Activated naive CD4-positive, alpha-beta T cell treated with anti-CD3 and anti-CD28 coated beads, Interleukin-2, amount 50 U/mL, for 16 hours (primary cell): ENCODE data around the gene ARID3A.

ENCODE experiments used
- DNase-seq: peaks from one replicate; pipeline ENCODE4 v3.0.0-alpha.2; 2020

The ARID3A gene

DNA sequence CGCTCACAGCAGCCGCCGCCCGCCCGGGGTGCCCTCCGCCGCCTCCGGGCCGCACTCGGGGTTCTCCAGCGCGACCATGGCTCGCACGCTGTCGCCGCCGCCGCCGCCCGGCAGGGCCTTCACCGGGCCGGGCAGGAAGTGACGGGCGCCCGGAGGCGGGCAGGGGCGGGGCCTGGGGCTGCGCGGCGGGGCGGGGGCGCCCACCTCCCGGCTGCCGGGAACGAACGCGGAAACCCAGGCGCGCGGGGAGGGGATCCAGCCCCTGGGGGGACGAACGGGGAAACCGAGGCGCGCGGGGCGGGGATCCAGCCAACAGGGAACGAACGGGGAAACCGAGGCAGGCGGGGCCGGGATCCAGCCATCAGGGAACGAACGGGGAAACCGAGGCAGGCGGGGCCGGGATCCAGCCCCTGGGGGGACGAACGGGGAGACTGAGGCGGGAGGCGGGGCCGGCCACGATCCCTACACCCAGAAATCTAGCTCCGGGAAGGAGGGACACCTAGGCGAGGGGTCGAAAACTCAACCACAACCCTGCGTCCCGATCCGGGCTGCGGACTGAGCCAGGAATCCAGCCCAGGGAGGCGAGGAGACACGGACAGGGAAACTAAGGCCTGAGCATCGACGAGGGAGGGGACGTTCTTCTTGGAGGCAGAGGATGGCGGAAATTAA, 12.6 kb upstream of the ARID3A start, which contains the start of gene R3HDM4:
Gene R3HDM4 (minus strand): TSS at position 140 of the 669 bp plus-strand sequence. CDS start 62 bp downstream, at position 78.
- peak; percentile 88 for DNase-seq

DNA sequence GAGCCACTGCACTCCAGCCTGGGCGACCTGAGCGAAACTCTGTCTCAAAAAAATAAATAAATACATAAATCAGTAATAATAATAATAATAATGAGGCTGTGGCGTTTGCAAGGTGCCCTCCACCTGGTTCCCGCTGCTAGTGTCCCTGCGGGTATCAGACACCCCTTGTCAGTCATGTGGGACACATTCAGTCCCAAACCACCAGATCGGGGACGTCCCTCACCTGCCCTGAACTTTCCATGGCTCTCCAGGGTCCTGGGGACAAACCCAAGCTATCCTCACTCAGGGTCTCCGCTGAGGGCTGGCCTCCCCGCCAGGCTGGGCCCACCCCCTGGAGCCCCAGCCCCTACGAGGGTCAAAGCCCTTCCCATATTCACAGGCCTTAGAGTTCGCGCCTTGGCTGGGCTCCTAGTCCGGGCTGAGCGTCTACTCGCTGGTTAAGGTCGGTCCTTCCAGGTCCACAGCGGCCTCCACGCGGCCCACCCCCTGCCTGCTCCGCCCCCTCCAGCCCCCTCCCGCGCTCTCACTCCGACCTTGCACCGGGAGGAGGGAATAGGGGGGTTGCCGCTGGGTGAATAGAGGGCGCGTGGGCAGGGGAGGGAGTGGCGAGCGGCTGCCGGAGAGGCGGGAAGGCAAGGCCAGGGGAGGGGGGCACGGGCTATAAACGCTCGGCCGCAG, 9.1 kb upstream of the ARID3A start:
- DNase-seq: peak; percentile 52

DNA sequence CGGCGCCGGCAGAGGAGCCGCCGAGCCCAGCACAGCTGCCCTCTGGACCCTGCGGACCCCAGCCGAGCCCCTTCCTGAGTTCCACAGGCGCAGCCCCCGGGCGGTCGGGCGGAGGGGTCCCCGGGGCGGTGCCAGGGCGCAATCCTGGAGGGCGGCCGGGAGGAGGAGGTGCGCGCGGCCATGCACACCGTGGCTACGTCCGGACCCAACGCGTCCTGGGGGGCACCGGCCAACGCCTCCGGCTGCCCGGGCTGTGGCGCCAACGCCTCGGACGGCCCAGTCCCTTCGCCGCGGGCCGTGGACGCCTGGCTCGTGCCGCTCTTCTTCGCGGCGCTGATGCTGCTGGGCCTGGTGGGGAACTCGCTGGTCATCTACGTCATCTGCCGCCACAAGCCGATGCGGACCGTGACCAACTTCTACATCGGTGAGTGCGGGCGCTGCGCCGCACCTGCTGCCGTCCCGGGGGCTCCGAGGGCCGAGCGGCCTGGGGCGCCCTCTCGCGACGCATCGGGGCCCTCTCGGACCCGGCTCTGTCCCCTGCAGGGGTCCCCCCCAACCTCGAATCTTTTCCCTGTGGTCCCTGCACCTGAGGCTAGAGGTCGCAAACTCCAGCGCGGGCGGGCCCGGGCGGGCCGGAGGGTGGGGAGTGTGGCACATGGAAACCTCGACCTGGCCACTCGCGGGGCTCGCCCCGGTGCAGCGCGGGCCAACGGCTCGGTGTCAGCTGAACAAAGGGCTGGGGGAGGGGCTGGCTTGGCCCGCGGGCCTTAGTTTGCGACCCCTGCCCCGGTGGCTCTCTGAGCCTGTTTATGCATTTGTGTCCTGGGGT, 8.3 kb upstream of the ARID3A start, which contains the start of gene KISS1R:
Gene KISS1R (plus strand): TSS at position 11 of the 829 bp plus-strand sequence. CDS start 170 bp downstream, at position 181.
- DNase-seq: peak; percentile 45

DNA sequence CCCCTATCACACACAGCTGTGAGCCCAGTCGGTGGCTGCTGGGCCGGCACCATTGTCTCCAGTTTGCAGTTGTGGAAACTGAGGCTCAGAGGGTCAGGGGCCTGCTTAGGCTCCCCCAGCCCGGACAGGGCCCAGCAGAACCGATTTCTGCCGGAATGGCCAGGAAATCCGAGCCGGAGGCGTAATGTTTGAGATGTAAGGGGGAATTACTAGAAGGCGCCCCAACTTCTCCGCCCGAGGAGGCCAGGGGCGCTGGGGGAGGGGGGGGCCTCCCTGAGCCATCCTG, 7.7 kb upstream of the ARID3A start:
- no peak for DNase-seq

DNA sequence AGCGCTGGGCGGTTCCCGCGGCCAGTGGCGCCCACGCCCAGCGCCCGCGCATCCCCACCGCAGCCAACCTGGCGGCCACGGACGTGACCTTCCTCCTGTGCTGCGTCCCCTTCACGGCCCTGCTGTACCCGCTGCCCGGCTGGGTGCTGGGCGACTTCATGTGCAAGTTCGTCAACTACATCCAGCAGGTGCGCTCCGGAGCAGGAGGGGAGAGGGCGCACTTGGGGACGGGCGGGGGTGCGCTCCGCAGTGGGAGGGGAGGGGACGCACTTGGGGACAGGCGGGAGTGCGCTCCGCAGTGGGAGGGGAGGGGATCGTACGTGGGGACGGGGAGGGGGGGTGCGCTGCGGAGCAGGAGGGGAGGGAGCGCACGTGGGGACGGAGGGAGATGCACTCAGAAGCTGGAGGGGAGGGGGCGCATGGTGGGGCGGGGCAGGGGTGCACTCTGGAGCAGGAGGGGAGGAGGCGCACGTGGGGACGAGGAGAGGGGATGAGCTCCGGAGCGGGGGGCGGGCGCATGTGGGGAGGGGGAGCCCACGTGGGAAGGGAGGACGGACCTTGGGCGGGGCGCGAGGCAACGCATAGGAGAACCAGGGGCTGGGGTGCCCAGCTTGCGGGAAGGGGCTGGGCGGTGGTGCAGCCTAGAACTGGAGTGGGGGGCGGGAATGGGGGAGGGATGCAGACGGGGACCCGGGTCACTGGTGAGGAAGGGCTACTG, 7.2 kb upstream of the ARID3A start:
- peak; percentile 48 for DNase-seq

DNA sequence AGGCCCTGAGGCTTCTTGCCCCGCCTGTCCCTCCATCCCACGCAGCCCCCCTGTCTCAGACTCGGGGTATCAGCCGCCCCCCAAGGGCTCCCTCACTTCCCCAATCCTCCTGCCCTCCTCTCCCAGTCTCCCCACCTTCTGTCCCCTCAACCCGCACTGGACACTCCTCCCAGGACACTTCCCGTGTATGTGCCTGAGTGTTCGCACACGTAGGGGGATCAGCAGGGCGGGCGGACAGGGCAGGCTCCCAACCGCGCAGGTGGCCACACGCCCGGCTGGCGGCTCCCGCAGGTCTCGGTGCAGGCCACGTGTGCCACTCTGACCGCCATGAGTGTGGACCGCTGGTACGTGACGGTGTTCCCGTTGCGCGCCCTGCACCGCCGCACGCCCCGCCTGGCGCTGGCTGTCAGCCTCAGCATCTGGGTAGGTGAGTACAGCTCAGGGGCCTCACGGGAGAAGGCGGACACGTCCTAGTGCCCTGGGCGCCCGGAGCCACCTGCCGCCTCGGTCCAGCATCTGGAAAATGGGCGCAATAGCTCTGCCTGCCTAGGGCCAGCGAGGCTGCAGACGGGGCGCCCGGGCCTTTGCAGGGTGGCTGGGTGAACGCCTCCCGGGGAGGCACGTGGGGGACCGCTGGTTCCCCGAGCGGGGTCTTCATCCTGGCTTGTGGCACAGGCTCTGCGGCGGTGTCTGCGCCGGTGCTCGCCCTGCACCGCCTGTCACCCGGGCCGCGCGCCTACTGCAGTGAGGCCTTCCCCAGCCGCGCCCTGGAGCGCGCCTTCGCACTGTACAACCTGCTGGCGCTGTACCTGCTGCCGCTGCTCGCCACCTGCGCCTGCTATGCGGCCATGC, 6.4 kb upstream of the ARID3A start:
- DNase-seq: peak; percentile 52

DNA sequence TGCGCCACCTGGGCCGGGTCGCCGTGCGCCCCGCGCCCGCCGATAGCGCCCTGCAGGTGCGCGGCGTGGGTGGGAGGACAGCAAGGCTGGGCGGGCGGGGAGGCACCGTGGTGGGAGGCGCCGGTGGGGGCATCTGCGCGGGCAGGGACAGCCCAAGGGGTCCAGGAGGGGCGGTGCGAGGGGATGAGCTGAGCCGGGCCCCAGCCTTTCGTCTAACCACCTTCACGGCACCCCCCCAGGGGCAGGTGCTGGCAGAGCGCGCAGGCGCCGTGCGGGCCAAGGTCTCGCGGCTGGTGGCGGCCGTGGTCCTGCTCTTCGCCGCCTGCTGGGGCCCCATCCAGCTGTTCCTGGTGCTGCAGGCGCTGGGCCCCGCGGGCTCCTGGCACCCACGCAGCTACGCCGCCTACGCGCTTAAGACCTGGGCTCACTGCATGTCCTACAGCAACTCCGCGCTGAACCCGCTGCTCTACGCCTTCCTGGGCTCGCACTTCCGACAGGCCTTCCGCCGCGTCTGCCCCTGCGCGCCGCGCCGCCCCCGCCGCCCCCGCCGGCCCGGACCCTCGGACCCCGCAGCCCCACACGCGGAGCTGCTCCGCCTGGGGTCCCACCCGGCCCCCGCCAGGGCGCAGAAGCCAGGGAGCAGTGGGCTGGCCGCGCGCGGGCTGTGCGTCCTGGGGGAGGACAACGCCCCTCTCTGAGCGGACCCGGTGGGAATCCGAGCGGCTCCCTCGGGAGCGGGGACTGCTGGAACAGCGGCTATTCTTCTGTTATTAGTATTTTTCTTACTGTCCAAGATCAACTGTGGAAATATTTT, 5.6 kb upstream of the ARID3A start:
- DNase-seq: peak; percentile 76

DNA sequence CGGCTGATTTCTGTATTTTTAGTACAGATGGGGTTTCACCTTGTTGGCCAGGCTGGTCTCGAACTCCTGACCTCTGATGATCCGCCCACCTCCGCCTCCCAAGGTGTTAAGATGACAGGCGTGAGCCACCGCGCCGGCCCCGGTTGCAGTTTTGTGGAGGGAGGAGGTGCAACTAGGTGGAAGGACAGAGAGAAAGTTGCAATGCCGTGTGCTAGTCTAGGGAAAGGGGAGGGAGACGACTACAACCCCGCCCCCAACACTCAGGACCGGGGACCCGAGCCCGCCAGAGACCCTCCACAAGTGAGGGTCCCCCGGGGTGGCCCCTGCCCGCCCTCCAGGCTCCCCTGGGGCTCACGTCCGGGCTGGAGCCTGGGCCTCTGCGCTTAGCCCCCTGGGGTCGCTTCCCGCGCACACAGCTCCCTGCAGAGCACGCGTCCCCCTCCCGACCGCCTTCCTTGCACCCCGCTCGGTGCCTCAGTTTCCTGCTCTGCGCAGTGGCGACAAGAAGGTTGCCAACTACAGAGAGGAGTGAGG, 1.2 kb upstream of the ARID3A start:
- peak; percentile 44 for DNase-seq

DNA sequence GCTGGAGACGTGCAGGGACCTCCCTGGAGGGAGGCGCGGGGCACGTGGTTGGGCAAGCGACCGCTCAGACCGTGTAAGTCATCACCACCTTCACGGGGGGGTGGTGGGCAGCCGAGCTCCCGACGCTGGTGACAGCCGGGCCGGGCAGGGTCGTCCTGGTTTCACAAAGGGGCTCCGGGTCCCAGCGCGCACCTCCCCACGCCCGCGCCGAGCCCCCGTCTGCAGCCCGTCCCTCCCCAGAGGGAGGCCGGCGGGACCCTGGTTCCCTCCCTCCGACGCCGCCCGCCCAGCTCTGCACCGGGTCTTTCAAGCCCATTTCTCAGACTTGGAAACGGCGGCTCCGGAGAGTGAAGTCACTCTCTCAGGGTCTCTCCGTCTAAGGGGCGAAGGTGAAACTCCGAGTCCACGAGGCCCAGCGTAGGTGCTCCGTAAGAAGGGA, 729 bp upstream of the ARID3A start:
- DNase-seq: no peak

DNA sequence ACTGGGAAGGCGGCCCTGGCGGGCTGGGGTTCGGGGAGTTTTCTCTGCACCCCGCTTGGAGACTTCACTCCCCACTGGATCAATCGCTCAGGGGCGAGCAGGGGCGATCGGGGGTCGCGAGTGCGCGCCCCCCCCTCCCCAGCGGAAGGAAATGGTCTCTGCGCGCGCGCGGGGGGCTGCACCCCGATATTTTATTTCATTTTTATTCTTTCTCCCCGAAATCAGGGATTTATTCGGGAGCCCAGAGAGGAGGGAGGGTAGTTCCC, 421 bp downstream of the ARID3A start:
- DNase-seq: no peak

DNA sequence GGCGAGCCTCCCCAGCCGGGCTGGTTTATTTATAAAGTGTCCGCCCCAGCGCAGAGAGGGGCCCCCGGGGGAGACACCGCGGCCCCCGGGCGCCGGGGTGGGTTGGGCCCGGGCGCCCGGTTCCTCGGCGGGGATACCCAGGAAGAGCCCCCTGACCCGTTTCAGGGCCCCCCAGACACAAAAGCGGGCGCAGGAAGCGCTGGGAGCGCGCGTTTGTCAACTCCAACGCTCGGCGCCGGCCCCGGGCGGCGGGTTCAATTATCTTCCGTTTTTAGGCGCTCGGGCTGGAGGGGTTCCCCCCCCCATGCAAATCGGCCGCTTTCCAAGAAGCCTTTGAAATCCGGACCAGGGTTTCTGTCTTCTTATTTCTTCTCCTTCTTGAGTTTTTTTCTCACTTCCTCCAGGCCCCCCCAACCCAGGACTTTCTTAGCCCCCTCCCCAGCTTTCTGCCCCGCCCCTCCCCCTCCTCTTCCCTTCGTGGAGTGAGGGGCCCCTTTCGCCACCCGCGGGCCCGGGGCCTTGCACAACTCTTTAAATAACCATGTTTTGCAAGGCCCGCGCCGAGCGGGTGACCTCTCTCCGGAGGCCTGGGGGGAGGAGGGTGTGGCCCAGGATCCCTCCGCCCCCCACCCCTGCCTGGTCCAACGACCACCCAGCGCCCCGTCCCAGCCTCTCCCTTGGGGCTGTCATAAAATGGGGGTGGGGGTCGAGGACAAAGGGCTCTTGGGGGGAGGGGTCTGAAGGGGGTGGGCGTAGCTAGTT, 935 bp downstream of the ARID3A start:
- DNase-seq: no peak

DNA sequence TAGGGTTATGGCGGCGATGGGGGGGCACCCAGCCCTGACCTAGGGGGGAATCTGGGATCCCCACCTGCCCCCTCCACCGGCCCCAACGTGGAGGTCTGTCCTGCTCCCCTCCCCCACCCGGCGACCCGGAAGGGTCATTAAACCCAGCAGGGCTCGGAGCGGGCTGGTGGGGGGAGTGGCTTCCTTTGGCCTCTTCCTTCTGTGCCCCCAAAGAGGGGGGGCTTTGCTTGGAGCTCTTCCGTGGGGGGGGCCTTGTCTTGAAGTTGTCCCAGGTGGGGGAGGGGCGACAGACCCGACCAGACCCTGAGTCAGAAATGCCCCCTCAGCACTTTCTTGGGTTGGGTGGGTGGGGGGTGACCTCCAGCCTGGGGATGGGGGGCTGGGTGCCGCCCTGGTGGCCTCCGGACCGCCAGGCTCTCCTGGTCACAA, 1.5 kb downstream of the ARID3A start:
- no peak for DNase-seq

DNA sequence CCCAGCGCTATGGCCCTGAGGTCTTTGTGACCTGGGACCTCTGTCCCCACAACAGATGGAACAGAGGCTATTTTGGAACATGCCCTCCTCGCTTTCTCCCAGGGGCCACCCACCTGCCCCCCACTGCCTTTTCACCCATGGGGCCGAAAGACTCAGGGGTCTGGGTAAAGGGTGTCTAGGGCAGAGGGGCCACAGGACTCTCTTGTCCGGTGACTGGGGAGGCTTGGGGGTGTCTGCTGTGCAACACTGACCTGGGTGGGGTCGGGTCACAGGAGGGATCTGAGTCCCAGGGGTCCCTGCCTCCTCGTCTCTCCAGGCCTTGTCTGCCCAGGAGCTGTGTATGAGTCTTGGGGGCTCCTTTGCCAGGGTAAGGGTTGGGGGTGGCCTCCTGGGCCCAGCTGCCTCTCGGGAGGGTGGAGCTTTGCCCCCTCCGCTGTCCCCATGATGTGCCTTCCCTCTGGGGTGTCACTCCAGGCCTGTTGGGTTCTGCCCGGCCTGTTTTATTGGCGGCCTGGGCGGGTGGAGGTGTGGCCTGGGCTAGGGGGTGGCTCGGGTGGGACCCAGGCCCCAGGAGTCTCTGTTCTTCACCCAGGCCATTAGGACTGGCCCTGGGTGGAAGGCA, 2.1 kb downstream of the ARID3A start:
- DNase-seq: no peak

DNA sequence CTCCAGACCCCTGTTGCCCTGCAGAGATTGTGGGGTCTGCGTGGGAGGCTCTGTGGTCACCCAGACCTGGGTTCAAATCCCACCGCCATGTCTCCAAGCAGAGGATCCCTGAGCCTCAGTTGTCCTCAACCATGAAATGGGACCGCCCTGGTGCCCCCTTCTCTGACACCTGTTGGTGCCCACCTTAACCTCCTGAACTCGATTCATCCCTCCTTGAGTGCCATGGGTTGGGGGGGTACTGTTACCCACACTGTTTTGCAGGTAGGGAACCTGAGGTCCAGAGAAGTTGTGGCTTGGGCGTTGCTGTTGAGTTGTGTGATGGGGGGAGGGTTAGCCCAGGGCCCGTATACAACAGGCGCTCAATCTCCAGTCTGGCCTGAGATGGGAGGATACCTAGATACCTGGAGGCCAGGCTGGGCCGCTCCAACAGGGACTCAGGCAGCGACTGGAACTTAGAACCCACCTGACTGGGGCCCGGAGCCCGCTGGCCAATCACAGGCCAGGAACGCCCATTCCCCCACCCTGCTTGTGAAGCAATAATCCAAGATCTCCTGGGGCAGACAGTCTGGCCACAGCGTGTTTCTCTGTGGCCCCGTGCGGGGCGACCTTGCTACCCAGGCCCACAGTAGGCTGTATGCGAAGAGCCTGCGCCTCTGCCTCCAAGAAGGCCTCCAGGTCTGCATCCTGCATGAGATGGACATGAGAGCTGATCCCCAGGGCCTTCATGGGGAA, 2.8 kb downstream of the ARID3A start:
- DNase-seq: no peak

DNA sequence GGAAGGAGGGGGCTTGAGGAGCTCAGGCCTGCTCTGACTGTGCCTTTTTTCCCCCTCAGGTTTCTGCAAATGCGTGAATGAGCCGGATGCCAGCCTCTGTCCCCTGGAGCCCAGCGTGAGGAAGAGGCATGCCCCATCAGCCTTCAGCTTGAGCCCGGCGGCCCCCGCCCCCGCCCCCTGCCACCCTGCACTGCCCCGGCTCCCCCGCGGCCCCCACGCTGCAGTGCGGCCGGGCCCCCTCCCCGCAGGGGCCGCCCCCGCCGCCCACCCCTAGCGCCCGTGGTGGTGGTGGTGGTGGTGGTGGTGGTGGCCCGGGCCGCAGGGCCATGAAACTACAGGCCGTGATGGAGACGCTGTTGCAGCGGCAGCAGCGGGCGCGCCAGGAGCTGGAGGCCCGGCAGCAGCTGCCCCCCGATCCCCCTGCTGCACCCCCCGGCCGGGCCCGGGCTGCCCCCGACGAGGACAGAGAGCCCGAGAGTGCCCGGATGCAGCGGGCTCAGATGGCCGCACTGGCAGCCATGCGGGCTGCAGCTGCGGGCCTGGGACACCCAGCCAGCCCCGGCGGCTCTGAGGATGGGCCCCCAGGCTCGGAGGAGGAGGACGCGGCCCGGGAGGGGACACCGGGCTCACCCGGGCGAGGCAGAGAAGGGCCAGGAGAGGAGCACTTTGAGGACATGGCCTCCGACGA, 3.5 kb downstream of the ARID3A start:
- DNase-seq: no peak

DNA sequence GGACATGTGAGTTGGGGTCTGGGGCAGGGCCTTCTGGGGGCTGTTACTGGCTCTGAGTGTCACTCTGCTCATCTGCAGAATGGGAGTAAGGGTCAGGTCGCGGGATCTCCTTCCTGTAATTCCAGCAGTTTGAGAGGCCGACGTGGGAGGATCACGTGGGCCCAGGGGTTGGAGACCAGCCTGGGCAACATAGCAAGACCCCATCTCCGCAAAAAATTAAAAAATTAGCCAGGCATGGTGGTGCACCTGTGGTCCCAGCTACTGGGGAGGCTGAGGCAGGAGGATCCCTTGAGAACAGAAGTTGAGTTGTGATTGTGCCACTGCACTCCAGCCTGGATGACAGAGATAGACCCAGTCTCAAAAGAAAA, 4.0 kb downstream of the ARID3A start:
- no peak for DNase-seq

DNA sequence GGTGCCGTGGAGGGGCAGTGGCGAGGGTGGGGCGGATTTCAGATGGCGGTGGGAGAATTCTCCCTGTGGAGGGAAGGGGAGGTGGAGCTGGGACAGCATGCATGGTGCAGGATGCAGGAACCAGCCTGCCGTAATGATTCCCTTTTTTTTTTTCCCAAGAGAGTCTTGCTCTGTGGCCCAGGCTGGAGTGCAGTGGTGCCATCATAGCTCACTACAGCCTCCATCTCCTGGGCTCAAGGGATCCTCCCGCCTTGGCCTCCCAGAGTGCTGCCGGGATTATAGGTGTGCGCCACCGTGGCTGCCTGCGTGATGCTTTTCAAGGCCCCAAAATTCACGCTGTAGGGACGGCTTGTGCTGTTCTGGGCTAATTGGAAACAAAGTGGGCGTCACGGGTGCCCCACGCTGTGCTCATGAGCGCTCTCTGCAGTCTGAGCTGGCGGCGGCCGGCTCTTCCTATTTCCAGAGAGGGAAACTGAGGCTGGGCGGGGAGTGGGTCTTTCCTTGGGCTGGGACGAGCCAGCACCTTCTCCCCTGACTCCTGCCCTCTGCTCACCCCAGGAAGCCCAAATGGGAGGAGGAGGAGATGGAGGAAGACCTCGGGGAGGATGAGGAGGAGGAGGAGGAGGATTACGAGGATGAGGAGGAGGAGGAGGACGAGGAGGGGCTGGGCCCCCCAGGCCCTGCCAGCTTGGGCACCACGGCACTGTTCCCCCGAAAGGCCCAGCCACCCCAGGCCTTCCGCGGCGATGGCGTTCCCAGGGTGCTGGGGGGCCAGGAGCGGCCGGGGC, 6.2 kb downstream of the ARID3A start:
- no peak for DNase-seq
